Activated T-cell treated with anti-CD3 and anti-CD28 coated beads, Interleukin-2, amount 50 U/mL, for 4 hours (primary cell): Measurements from ENCODE around the gene DOCK10. TPM values are rescaled to one million over a fixed set of nuclear protein-coding genes. Genes with fewer than 3 reads are reported as not detected.

Experiments
- ATAC-seq, 2 donors: fragments of 200-7000 bp; cut with Tn5 transposase; one replicate each; pipeline ENCODE4 v1.10.0; 2021
- DNase-seq: peaks from one replicate; pipeline ENCODE4 v3.0.0-alpha.2; 2020
- H3K27me3 Mint-ChIP-seq: one replicate; pipeline ENCODE4 v1.8.0; 2021; ENCODE audit warnings: low read depth, mixed read lengths
- H3K36me3 Mint-ChIP-seq: one replicate; pipeline ENCODE4 v1.8.0; 2022; ENCODE audit warnings: mixed read lengths; ENCODE audit not compliant: insufficient read depth
- H3K4me1 Mint-ChIP-seq: one replicate; pipeline ENCODE4 v1.8.0; 2021; ENCODE audit warnings: low read depth, mixed read lengths
- H3K4me3 Mint-ChIP-seq: one replicate; pipeline ENCODE4 v1.8.0; 2021; ENCODE audit warnings: mild to moderate bottlenecking, moderate library complexity, mixed read lengths
- H3K9me3 Mint-ChIP-seq: one replicate; pipeline ENCODE4 v1.8.0; 2021; ENCODE audit warnings: mixed read lengths
- total RNA-seq, 3 donors: library from RNA; stranded (reverse); gene quantifications; one replicate each; pipeline ENCODE4 v1.2.1, GENCODE V29; 2021

Gene DOCK10
- total RNA-seq, 3 donors from 2014 or later = 173 to 222 (median 219) TPM

DNA sequence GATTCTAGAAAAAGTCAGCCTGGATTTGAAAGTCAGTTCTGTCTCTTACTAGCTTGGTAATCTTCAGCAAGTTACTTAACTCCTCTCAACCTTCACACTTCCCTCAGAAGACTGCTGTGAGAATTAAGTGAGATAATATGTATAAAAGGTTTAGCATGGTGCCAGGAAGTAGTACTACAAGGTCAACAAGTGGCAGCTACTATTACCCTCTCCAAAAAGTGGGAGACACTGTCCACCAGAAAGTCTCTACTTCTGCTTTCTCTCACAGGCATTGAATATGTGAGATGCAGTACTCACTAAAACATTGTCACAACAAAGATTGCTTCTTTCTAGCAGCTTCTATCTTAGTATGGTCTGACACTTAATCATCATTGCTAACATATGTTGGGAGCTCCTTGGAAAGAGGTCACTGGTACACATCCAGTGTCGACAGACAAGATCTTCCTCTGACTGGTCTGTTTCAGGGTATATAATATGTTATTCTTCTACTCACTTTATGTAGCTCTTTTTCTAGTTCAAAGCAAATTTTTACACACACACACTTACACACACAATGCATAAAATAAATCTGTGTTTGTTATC is 47.9 kb downstream of the DOCK10 start:
- Mint-ChIP-seq H3K36me3 (peaks cover 54% of the 10 kb centered on the region), H3K4me3 (no peak overlapping the region), H3K9me3 (no peaks in the 10 kb centered on the region), H3K27me3 (no peaks in the 10 kb centered on the region), H3K4me1 (peaks cover 77% of the 10 kb centered on the region)
- ATAC-seq (no peak), DNase-seq (no peak)

DNA sequence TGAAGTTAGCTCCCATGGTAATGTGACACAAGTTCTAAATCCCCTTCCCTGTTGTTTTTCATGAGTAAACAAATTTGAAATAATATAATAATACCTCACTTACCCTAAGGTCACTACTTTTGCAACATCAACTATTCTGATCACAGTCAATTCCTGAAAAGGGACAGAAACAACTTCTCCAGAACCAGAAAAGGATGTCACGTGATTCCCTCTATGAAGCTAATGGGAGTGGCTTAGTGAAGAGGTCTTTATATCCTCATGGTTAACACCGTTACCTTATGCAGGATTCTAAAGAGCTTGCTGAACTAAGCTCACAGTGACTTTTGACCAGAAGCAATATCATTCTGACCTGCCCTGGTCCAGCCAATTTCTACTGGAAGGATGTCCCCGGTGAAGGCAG is 51.6 kb downstream of the DOCK10 start:
- H3K4me3 Mint-ChIP-seq = no peak overlapping the region
- DNase-seq = no peak
- H3K4me1 Mint-ChIP-seq = peaks cover 78% of the 10 kb centered on the region
- no peaks in the 10 kb centered on the region for H3K9me3 Mint-ChIP-seq
- no peaks in the 10 kb centered on the region for H3K27me3 Mint-ChIP-seq
- ATAC-seq = no peak
- peaks cover 49% of the 10 kb centered on the region for H3K36me3 Mint-ChIP-seq

DNA sequence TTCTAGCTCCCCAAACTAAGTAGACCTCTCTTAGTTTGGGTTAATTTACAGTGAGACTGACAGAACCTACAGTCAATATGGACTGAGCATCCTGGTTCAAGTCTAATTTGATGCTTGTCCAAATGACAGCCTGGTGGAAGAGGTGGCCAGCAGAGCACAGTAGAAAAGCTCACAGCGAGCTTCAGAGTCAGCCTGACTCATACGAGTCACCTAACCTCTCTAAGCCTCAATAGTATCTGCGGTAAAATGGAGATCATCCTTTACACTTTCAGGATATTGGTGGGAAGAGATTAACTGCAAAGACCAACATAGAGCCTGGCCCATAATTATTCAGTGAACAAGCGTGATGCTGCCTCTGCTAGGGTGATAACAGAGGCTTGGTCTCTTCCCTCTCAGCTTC is 54.5 kb downstream of the DOCK10 start:
- DNase-seq (no peak), ATAC-seq (peak; percentile 64 to 71)
- Mint-ChIP-seq H3K9me3 (no peaks in the 10 kb centered on the region), H3K36me3 (peaks cover 44% of the 10 kb centered on the region), H3K4me1 (peaks cover 83% of the 10 kb centered on the region), H3K4me3 (no peak overlapping the region), H3K27me3 (no peaks in the 10 kb centered on the region)

DNA sequence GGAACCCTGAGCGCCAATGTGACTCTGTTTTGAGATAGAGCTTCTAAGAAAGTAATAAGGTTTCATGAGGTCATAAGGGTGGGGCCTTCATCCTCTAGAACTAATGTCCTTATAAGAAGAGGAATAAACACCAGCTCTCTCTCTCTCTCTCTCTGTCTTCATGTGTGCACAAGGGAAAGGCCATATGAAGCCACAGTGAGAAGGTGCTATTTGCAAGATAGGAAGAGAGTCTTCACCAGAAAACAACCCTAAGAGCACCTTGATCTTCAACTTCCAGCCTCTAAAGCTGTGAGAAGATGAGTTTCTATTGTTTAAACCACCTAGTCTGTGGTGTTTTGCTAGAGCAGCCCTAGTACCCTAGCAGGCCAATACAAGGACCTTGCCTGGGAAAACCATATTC is 55.8 kb downstream of the DOCK10 start:
- no peak for ATAC-seq
- no peak for DNase-seq
- Mint-ChIP-seq H3K4me1 (peaks cover 87% of the 10 kb centered on the region), H3K27me3 (no peaks in the 10 kb centered on the region), H3K9me3 (no peaks in the 10 kb centered on the region), H3K4me3 (no peak overlapping the region), H3K36me3 (peaks cover 38% of the 10 kb centered on the region)

DNA sequence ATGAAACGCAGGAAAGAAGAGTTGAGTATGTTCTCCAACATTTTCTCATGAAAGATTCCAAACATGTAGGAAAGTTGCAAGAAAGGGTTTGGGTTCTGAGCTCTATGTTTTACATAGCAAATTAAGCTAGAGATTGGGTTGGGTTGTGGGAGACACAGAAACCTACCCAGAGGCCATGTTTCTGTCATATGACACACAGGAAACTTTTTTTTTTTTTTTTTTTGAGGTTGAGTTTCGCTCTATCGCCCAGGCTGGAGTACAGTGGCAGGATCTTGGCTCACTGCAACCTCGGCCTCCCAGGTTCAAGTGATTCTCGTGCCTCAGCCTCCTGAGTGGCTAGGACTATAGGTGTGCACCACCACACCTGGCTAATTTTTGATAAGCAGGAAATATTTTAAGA is 57.6 kb downstream of the DOCK10 start:
- Mint-ChIP-seq H3K4me1 (peaks cover 76% of the 10 kb centered on the region), H3K27me3 (no peaks in the 10 kb centered on the region), H3K9me3 (no peaks in the 10 kb centered on the region), H3K4me3 (peak overlapping the region; percentile 49), H3K36me3 (peaks cover 30% of the 10 kb centered on the region)
- peak; percentile 27 to 53 for ATAC-seq
- no peak for DNase-seq

DNA sequence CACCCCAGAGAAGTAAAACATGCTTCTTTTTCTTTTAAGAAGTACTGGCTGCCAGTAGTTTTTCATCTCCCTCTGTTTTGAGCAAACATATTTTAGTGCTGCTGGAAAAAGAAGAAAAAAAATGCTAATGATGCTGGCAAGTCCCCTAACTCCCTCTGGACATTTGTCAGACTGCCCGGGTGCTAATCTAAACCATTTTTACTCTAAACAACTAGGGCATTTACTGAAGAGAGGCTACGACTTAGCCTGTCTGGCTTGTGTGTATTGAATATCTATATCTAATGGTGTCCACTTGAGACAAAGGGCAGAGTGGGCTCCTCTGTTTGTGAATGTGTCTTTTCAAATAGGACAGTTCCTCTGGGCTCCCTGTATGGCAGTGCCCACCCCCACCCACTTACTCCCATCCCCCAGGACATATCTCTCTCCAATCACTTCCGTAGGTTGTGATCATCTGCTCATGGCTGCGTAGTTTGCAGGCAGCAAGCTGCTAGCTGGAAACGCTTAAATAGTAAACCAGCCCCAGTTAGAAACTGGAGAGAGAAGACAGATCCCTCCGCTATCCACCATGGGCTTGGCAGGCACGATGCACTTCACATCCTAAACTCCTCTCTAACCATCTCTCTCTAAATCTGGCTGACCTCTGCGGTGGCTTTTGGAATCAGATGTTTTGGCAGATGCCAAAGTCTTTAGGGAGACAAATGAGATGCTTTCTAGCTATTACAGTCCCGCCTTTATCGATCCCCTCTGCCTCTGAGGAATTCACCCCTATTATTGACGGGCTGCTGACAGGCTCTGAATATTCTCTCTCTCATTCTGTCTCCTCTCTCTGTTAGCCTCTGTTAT is 58.3 kb downstream of the DOCK10 start:
- H3K4me1 Mint-ChIP-seq = peaks cover 73% of the 10 kb centered on the region
- DNase-seq (no peak), ATAC-seq (no peak)
- H3K36me3 Mint-ChIP-seq = peaks cover 27% of the 10 kb centered on the region
- H3K27me3 Mint-ChIP-seq = no peaks in the 10 kb centered on the region
- H3K4me3 Mint-ChIP-seq = peak overlapping the region; percentile 49
- no peaks in the 10 kb centered on the region for H3K9me3 Mint-ChIP-seq

DNA sequence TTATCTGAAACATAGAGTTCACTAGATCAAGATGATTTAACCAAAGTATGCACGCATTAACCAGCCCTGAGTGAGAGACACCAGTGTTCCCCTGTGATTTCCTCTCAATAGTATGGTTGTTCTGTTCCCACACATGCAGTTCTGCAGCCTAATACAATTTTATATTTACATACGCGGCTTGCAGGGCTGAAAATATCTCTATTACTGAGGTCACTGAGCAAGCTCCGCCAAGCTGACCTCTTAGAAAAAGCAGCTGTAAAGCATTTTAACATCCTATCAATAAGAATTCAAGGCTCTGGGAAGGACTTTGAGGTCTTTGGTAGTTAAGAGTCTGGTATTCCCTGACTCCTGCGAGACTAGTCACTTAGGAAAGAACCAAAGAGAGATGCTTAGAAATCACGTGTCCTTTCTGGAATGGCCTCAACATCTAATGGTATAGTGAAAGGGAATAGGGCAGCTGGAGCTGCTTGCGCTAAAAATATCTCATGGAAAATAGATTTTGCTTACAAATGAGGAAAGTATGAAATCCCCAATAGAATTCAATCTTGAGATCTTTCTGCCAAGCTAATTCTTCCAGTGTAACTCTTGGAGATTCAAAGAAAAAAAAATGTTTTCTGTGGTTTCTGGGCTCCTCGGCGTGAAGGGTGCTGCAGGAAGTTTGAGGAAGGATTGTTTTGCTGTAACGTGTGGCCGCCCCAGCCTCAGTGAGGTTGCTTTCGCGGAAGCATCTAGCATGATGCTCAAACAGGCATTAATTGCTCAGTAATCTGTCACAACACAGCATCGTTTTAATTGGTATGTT is 59.2 kb downstream of the DOCK10 start:
- H3K36me3 Mint-ChIP-seq = peaks cover 22% of the 10 kb centered on the region
- H3K27me3 Mint-ChIP-seq = no peaks in the 10 kb centered on the region
- ATAC-seq (peak; percentile 35 to 62), DNase-seq (peak; percentile 18)
- peak overlapping the region; percentile 49 for H3K4me3 Mint-ChIP-seq
- peaks cover 69% of the 10 kb centered on the region for H3K4me1 Mint-ChIP-seq
- no peaks in the 10 kb centered on the region for H3K9me3 Mint-ChIP-seq

DNA sequence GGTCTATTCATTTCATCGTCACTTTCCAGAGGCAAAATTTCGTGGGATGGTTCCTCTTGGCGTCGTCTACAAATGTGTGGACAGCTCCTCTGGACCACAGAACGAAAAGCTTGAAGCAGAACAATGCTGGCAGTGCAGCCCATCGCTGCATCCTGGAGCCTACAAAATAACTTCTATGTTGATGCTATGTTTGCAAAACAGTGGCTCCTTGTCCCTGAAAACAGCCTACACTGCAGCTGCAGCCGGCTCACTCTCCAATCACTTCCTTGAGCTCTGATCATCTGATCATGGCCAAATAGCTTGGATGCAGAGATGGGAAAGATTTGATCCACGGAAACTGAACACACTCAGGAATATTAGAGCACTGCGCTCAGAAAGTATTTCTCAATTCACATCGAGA is 60.0 kb downstream of the DOCK10 start:
- ATAC-seq (no peak), DNase-seq (no peak)
- H3K4me1 Mint-ChIP-seq = peaks cover 66% of the 10 kb centered on the region
- no peak overlapping the region for H3K4me3 Mint-ChIP-seq
- H3K27me3 Mint-ChIP-seq = no peaks in the 10 kb centered on the region
- no peaks in the 10 kb centered on the region for H3K9me3 Mint-ChIP-seq
- H3K36me3 Mint-ChIP-seq = peaks cover 21% of the 10 kb centered on the region

DNA sequence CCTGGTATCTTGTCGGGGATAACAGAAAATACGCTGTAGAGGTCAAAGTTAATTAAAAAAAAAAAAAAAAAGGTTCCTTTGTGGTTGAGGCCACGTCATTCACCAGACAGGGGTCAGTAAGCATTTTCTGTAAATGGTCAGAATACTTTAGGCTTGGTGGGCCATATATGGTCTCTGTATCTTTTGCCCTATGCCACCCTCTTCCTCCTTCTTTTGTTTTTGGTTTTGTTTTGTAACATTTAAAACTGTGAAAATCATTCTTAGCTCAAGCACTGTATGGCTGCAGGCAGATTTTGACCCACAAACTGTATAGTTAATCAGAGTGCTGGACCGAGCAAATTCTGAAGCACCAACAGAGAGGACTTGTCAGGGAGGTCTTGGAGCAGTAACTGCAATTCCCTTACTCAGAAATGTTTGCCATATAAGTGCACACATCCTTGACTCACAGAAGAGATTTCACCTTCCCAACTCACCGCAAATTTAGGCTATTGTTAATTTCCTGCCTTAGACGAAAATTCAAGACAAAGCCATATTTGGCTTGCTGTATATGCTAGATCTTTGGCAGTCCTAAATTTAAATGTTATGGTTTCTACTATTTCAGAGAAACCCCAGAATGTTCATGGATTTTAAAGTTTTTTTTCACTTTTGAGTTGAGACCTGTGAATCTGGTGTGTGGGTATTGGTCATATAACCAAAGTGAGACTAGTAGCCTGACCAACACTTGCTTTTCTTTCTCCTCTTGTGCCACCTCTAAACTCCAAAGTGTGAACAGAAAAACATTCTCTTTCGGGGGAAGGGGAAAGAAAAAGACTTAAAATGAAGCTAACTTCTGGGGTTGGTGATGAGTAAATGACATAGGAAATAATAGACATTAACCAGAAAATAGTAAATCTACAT is 65.4 kb downstream of the DOCK10 start:
- peaks cover 13% of the 10 kb centered on the region for H3K36me3 Mint-ChIP-seq
- peaks cover 59% of the 10 kb centered on the region for H3K4me1 Mint-ChIP-seq
- DNase-seq (no peak), ATAC-seq (peak in 1 of 2 donors; percentile 52)
- no peak overlapping the region for H3K4me3 Mint-ChIP-seq
- no peaks in the 10 kb centered on the region for H3K9me3 Mint-ChIP-seq
- H3K27me3 Mint-ChIP-seq = no peaks in the 10 kb centered on the region

DNA sequence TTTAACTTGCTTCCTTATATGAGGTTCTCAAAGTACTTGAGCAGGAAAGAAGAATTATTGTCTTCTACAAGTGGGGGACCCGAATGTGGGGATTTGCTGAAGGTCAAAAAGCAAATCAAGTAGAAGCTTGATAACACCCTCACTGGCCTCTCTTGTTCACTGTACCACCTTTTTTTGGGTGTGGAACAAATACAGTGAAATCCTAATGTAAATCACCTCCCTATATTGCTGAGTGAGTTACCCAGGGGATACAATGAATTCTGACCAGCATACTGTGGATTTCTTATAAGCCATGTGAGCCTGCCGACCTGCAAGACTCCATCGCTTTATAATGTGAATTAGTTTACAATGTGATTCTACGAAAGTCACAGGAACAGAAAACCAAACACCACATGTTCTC is 66.5 kb downstream of the DOCK10 start:
- ATAC-seq (no peak), DNase-seq (no peak)
- H3K4me3 Mint-ChIP-seq = no peak overlapping the region
- no peaks in the 10 kb centered on the region for H3K27me3 Mint-ChIP-seq
- peaks cover 59% of the 10 kb centered on the region for H3K4me1 Mint-ChIP-seq
- peaks cover 8% of the 10 kb centered on the region for H3K36me3 Mint-ChIP-seq
- H3K9me3 Mint-ChIP-seq = no peaks in the 10 kb centered on the region

DNA sequence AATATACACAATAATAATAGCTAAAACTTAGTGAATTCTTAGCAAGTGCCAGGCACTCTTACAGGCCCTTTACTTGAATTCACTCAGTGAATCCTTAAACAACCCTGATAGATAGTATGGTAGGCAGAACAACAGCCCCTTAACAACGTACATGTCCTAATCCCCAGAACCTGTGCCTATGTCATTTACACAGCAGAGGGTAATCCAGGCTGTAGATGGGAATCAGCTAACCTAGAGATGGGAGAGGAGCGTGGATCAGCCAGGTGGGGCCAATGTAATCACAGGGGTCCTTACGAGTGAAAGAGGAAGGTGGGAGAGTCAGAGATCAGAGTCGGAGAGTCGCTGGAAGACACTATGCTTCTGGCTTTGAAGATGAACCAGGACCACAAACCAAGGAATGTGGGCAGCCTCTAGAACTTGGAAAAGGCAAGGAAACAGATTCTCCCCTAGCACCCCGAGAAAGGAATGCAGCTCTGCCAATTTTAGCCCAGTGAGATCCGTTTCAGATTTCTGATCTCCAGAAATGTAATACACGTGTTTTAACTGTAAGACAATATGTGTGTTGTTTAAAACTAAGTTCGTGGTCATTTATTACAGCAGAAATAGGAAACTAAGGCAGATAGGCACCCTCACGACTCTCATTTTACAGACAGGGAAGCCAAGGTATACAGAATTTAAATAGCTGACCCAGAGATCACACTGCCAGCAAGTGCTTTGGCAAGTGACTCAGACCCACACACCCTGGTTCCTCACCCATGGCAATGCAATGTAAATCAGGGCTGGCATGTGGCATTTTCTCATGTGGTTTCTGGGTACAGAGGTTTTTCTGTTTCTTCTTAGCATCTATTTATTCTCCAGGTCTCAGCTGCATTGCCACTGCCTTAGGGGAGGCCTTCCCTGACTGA is 68.9 kb downstream of the DOCK10 start:
- Mint-ChIP-seq H3K27me3 (no peaks in the 10 kb centered on the region), H3K4me3 (no peak overlapping the region)

DNA sequence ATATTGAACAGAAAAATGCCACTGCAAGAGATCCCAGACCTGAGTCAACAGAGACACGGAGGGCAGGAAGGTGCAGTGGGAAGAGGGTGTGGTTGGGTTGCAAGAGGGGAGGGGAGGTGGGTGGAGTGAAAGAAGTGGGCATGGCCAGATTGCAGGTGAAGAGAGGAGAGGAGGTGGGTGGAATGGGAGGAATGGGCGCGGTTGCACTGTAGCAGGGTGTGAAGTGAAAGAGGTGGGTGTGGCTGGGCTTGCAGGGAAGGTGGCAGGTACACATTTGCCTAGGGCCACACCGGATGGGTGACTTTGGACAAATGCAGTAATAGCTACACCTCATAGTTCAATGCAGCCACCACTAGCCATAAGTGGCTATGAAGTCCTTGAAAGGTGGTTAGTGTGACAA is 71.1 kb downstream of the DOCK10 start:
- peaks cover 73% of the 10 kb centered on the region for H3K4me1 Mint-ChIP-seq
- no peak for ATAC-seq
- H3K27me3 Mint-ChIP-seq = no peaks in the 10 kb centered on the region
- DNase-seq = no peak
- no peaks in the 10 kb centered on the region for H3K9me3 Mint-ChIP-seq
- H3K4me3 Mint-ChIP-seq = no peak overlapping the region
- H3K36me3 Mint-ChIP-seq = peaks cover 7% of the 10 kb centered on the region

More for the DNA sequence above, 68.9 kb downstream of the DOCK10 start:
- Mint-ChIP-seq H3K36me3 (peaks cover 7% of the 10 kb centered on the region), H3K9me3 (no peaks in the 10 kb centered on the region), H3K4me1 (peaks cover 74% of the 10 kb centered on the region)
- DNase-seq (peak; percentile 34), ATAC-seq (peak; percentile 38 to 64)

DNA sequence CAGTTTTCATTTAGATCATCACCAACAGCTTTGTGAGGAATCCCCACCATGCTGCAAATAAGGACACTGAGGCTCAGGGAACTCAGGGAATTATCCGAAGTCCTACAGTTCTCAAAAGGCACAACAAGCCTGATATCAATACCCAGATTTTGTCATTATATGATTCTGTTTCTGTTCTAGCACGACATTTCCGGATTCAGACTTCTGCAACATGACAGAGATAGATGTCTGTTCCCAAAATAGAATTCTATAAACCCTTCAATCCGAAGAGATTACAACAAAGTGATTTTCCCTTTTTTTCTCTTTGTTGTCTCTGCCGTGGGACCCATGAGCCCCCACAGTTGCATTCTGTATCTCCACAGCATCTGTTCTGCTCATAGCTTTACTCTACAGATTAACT is 72.0 kb downstream of the DOCK10 start:
- Mint-ChIP-seq H3K9me3 (no peaks in the 10 kb centered on the region), H3K4me1 (peaks cover 69% of the 10 kb centered on the region), H3K27me3 (no peaks in the 10 kb centered on the region), H3K36me3 (peaks cover 7% of the 10 kb centered on the region), H3K4me3 (no peak overlapping the region)
- ATAC-seq (no peak), DNase-seq (no peak)
